Measurements from ENCODE around the gene DEUP1. TPM values are rescaled to one million over a fixed set of nuclear protein-coding genes. Genes with fewer than 3 reads are reported as not detected.

The DEUP1 gene
- total RNA-seq, 4 donors from 2014 or later = 0.41 TPM; not detected in 3

DNA sequence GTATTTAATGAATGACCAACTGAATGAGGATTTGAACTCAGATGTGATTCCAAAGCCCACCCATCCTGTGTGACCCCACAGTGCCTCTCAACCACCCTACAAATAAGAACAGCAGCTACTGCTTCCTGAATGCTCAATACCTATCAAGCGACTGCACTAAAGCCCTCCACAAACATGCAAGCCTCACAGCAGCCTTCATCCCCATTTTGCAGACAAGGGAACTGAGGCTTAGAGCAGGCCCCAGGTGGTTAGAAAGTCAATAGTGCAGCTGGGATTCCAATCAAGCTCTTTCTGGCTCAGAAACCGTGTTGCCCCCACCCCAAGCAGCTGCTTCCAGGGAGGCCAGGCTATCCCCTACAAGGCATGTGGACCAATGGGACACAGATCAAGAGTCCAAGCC lies 155.4 kb downstream of the DEUP1 start:
- Histone ChIP-seq H3K36me3 (no peaks in the 10 kb centered on the region), H3K9me3 (no peaks in the 10 kb centered on the region), H3K27me3 (no peaks in the 10 kb centered on the region), H3K4me3 (no peak overlapping the region), H3K4me1 (no peaks in the 10 kb centered on the region), H3K27ac (no peak overlapping the region)
- DNase-seq = no peak
- intact Hi-C loops (cut with DNase I; ENCODE audit: low total_unique reads) = no loop called here
- TF ChIP-seq, protein P1, sequence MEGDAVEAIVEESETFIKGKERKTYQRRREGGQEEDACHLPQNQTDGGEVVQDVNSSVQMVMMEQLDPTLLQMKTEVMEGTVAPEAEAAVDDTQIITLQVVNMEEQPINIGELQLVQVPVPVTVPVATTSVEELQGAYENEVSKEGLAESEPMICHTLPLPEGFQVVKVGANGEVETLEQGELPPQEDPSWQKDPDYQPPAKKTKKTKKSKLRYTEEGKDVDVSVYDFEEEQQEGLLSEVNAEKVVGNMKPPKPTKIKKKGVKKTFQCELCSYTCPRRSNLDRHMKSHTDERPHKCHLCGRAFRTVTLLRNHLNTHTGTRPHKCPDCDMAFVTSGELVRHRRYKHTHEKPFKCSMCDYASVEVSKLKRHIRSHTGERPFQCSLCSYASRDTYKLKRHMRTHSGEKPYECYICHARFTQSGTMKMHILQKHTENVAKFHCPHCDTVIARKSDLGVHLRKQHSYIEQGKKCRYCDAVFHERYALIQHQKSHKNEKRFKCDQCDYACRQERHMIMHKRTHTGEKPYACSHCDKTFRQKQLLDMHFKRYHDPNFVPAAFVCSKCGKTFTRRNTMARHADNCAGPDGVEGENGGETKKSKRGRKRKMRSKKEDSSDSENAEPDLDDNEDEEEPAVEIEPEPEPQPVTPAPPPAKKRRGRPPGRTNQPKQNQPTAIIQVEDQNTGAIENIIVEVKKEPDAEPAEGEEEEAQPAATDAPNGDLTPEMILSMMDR (IDR thresholded peaks at IDR 0.05) = no peak
- TF ChIP-seq POLR2A (IDR thresholded peaks at IDR 0.05) = no peak

DNA sequence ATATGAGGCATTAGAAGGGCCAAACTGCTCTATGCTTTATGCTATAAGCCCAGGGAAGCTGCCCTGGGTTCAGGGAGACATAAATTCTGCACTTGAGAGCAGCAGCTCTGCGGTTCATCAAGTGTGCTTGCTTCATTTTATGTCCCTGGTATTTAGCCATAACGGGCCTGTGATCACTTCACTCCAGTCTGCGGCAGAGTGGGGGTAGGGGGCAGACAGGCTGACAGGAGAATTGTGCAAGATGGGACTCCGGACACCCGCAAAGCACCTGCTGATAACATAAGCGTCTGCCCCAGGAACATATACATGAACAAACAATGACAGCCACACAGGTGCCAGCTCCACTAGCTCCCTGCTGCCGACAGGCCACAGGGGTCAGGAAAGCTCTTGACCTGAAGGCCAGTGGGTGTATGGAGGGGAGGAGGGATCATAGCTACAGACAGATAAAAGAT lies 156.5 kb downstream of the DEUP1 start:
- no peak for TF ChIP-seq POLR2A (IDR thresholded peaks at IDR 0.05)
- TF ChIP-seq, protein P1 (IDR thresholded peaks at IDR 0.05) = no peak
- Histone ChIP-seq H3K36me3 (no peaks in the 10 kb centered on the region), H3K9me3 (no peaks in the 10 kb centered on the region), H3K4me3 (no peak overlapping the region), H3K27ac (peak overlapping the region in 1 of 2 donors; percentile 33), H3K4me1 (no peaks in the 10 kb centered on the region), H3K27me3 (no peaks in the 10 kb centered on the region)
- intact Hi-C loops (cut with DNase I; ENCODE audit: low total_unique reads) = no loop called here
- peak; percentile 30 to 42 for DNase-seq

Other genes starting within 250 kb of the DEUP1 start
- gene SLC36A4, start 132.8 kb upstream of the DEUP1 start, total RNA-seq = 10 to 100 TPM; 24.5 to 49.4 (median 29.4) TPM
- 10 to 100 TPM in 3 of 4 donors, 1 to 10 TPM in 1; 7.2 to 30.0 (median 17.7) TPM for gene SMCO4, start 212.6 kb downstream of the DEUP1 start, total RNA-seq

All from uterus (tissue), 4 donors.